ENCODE results near the gene PPFIA3. TPM values are rescaled to one million over a fixed set of nuclear protein-coding genes. Genes with fewer than 3 reads are reported as not detected.
A peak's percentile ranks its signal among the peaks of the same experiment; 100 is the strongest.

Gene PPFIA3
- total RNA-seq, 1 experiment from 2014 or later, result 27.1 TPM

DNA sequence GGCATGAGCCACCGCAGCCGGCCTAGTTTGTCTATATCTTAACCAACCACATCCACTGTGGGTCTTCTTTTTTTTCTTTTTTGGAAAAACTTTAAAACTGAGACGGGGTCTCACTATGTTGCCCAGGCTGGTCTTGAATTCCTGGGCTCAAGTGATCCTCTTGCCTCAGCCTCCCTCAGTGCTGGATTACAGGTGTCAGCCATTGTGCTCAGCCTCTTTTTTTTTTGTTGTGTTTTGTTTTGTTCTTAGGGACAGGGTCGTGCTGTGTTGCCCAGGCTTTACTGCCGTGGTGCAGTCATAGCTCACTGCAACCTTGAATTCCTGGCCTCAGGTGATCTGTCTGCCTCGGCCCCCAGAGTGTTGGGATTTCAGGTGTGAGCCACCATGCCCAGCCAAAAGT, 26.7 kb upstream of the PPFIA3 start:
- H3K27ac ChIP-seq, result no peak overlapping the region
- no peaks in the 10 kb centered on the region for H3K27me3 ChIP-seq
- no peaks in the 10 kb centered on the region for H3K4me1 ChIP-seq
- H3K4me3 ChIP-seq, result no peak overlapping the region
- no peaks in the 10 kb centered on the region for H3K9me3 ChIP-seq (replicated peaks)
- DNase-seq, result no peak
- H3K36me3 ChIP-seq, result peaks cover 73% of the 10 kb centered on the region

- no peaks in the 10 kb centered on the region for H3K4me1 ChIP-seq
- H3K9me3 ChIP-seq (replicated peaks), result no peaks in the 10 kb centered on the region
- H3K27ac ChIP-seq, result no peak overlapping the region
- no peak overlapping the region for H3K4me3 ChIP-seq
- no peak for DNase-seq
- H3K36me3 ChIP-seq, result peaks cover 82% of the 10 kb centered on the region
- H3K27me3 ChIP-seq, result no peaks in the 10 kb centered on the region
These were observed 24.6 kb upstream of the PPFIA3 start for GRCh38 chr19:49094505-49095482.

DNA sequence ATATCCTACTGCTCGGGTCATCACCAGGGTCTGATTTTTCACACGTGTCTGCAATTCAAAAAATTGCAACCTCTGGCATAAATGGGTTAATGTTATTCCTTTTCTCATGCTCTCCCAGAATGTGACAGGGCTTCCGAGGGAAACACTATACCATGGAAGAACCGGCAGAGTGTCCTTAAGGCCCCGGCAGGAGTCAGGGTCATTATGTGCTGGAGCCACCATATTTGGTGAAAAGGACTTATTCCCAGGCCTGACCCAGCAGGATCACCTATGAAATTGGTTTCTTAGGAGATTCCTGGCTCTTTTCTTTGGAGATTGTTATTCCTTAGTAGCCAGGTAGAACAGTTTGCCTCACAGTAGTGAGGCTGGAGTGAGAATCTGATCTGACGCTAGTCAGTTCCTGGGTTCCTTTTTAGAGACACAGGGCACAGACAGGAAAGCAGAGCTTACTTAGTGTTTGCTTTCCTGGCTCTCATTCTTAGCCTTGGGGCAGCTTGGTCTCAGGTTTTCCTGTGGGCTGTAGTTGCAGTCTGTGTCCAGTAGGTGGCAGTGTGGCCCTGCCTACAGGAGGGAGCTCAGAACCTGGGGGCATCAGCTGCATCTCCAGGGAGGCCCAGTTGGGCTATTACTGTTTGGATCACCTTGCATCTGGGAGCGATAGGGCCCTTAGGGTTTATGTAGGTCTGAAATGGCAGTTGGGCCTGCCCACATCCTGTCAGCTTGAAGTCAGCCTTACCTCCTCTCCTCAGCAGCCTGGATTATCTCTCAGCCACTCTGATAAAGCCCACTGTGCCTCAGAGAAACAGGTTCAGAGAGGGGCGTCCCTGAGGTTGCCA, 21.7 kb upstream of the PPFIA3 start:
- H3K4me3 ChIP-seq, result no peak overlapping the region
- no peaks in the 10 kb centered on the region for H3K27me3 ChIP-seq
- no peaks in the 10 kb centered on the region for H3K9me3 ChIP-seq (replicated peaks)
- H3K27ac ChIP-seq, result no peak overlapping the region
- no peaks in the 10 kb centered on the region for H3K4me1 ChIP-seq
- H3K36me3 ChIP-seq, result peaks cover 74% of the 10 kb centered on the region
- peak; percentile 69 to 87 for DNase-seq

- peaks cover 76% of the 10 kb centered on the region for H3K36me3 ChIP-seq
- H3K4me3 ChIP-seq, result no peak overlapping the region
- no peak for DNase-seq
- H3K27me3 ChIP-seq, result no peaks in the 10 kb centered on the region
- H3K27ac ChIP-seq, result no peak overlapping the region
- H3K4me1 ChIP-seq, result no peaks in the 10 kb centered on the region
- H3K9me3 ChIP-seq (replicated peaks), result no peaks in the 10 kb centered on the region
These were observed 20.5 kb upstream of the PPFIA3 start for GRCh38 chr19:49098795-49099194.

DNA sequence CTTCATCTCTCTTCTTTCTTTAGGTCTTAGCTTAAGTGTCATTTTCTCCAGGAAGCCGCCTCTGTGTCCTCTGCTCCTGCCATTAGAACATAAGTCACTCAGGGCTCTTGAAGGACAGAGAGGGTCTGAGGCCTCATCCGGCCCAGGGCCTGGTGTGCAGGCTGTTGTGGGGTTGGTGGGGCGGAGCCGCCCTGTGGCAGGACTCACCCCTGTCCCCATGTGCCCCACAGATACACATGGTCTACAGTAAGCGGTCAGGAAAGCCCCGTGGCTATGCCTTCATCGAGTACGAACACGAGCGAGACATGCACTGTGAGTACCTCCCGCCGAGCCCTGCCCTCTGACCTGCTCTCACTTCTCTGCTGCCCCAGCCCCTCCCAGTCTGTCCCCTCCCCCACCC, 18.2 kb upstream of the PPFIA3 start:
- Histone ChIP-seq H3K36me3 (peaks cover 78% of the 10 kb centered on the region), H3K27me3 (no peaks in the 10 kb centered on the region), H3K27ac (no peak overlapping the region), H3K4me3 (no peak overlapping the region), H3K4me1 (no peaks in the 10 kb centered on the region), H3K9me3 (replicated peaks) (no peaks in the 10 kb centered on the region)
- DNase-seq, result no peak

DNA sequence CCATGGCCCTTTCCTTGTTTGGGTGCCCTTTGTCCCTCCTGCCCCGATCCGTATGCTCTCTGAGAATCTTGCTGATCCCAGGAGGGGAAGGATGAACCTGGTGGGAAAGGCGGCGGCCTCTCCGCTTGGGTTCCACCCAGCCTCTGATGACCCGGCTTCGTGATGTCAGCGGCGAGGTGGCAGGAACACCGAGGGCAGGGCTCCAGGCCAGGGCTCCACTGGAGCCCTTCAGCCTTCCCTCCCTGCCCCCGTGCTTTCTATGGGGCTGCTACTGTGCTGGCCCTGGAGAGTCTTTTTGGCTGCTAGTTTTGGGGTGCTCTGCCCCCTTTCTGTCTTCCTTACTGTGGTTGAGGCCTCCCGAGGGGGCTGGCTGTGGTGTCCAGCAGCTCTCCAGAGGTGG, 17.0 kb upstream of the PPFIA3 start:
- Histone ChIP-seq H3K9me3 (replicated peaks) (no peaks in the 10 kb centered on the region), H3K27me3 (no peaks in the 10 kb centered on the region), H3K36me3 (peaks cover 81% of the 10 kb centered on the region), H3K4me1 (no peaks in the 10 kb centered on the region), H3K27ac (no peak overlapping the region), H3K4me3 (no peak overlapping the region)
- DNase-seq, result no peak

GRCh38 chr19:49103331-49104085, 15.8 kb upstream of the PPFIA3 start:
- DNase-seq, result no peak
- H3K27ac ChIP-seq, result no peak overlapping the region
- no peaks in the 10 kb centered on the region for H3K4me1 ChIP-seq
- no peaks in the 10 kb centered on the region for H3K9me3 ChIP-seq (replicated peaks)
- H3K36me3 ChIP-seq, result peaks cover 79% of the 10 kb centered on the region
- no peaks in the 10 kb centered on the region for H3K27me3 ChIP-seq
- no peak overlapping the region for H3K4me3 ChIP-seq

GRCh38 chr19:49104229-49104864, 15.0 kb upstream of the PPFIA3 start:
- no peak for DNase-seq
- no peaks in the 10 kb centered on the region for H3K4me1 ChIP-seq
- no peaks in the 10 kb centered on the region for H3K27me3 ChIP-seq
- H3K36me3 ChIP-seq, result peaks cover 79% of the 10 kb centered on the region
- H3K9me3 ChIP-seq (replicated peaks), result no peaks in the 10 kb centered on the region; the same call in 1 of the 2 replicates
- H3K4me3 ChIP-seq, result no peak overlapping the region
- no peak overlapping the region for H3K27ac ChIP-seq

DNA sequence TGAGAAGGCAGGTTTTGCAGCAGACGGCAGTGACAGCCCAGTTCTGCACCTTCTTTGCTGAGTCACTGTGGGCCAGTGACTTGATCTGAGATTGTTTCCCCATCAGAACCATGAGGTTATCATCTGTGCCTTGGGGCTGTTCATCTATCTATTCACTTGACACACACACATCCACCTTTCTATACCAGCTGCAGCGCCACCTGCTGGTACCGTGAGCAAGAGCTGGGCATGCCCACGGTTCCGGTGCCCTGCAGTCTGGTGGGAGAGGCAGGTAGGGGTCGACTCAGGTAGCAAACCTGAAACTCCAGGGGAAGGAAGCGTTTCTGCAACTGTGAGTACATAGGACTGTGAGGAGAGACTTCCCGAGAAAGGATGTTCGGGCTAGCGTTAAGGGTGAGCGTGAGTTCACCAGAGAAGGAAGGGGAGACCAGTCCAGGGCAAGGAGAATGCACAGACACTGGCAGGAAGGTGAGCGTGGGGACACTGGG, 12.7 kb upstream of the PPFIA3 start:
- Histone ChIP-seq H3K4me3 (no peak overlapping the region), H3K27ac (no peak overlapping the region), H3K4me1 (no peaks in the 10 kb centered on the region), H3K9me3 (replicated peaks) (no peaks in the 10 kb centered on the region; the same call in 1 of the 2 replicates), H3K36me3 (peaks cover 65% of the 10 kb centered on the region), H3K27me3 (no peaks in the 10 kb centered on the region)
- DNase-seq, result peak in 1 of 2 experiments; percentile 52

DNA sequence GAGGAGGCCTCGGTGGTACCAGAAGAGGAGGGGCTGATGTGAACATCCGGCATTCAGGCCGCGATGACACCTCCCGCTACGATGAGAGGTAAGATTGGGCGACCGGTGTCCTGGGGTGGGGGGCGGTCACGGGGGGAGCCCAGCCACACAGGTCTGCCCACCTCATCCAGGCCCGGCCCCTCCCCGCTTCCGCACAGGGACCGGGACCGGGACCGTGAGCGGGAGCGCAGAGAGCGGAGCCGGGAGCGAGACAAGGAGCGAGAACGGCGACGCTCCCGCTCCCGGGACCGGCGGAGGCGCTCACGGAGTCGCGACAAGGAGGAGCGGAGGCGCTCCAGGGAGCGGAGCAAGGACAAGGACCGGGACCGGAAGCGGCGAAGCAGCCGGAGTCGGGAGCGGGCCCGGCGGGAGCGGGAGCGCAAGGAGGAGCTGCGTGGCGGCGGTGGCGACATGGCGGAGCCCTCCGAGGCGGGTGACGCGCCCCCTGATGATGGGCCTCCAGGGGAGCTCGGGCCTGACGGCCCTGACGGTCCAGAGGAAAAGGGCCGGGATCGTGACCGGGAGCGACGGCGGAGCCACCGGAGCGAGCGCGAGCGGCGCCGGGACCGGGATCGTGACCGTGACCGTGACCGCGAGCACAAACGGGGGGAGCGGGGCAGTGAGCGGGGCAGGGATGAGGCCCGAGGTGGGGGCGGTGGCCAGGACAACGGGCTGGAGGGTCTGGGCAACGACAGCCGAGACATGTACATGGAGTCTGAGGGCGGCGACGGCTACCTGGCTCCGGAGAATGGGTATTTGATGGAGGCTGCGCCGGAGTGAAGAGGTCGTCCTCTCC, 11.5 kb upstream of the PPFIA3 start:
- H3K4me1 ChIP-seq, result no peaks in the 10 kb centered on the region
- no peak overlapping the region for H3K4me3 ChIP-seq
- DNase-seq, result no peak
- H3K27me3 ChIP-seq, result no peaks in the 10 kb centered on the region
- H3K9me3 ChIP-seq (replicated peaks), result no peaks in the 10 kb centered on the region; the same call in 1 of the 2 replicates
- peaks cover 57% of the 10 kb centered on the region for H3K36me3 ChIP-seq
- no peak overlapping the region for H3K27ac ChIP-seq

- Histone ChIP-seq H3K36me3 (peaks cover 47% of the 10 kb centered on the region), H3K4me3 (no peak overlapping the region), H3K27me3 (no peaks in the 10 kb centered on the region), H3K4me1 (no peaks in the 10 kb centered on the region), H3K27ac (no peak overlapping the region), H3K9me3 (replicated peaks) (no peaks in the 10 kb centered on the region; the same call in 1 of the 2 replicates)
- no peak for DNase-seq
These were observed 10.3 kb upstream of the PPFIA3 start for GRCh38 chr19:49109051-49109450.

DNA sequence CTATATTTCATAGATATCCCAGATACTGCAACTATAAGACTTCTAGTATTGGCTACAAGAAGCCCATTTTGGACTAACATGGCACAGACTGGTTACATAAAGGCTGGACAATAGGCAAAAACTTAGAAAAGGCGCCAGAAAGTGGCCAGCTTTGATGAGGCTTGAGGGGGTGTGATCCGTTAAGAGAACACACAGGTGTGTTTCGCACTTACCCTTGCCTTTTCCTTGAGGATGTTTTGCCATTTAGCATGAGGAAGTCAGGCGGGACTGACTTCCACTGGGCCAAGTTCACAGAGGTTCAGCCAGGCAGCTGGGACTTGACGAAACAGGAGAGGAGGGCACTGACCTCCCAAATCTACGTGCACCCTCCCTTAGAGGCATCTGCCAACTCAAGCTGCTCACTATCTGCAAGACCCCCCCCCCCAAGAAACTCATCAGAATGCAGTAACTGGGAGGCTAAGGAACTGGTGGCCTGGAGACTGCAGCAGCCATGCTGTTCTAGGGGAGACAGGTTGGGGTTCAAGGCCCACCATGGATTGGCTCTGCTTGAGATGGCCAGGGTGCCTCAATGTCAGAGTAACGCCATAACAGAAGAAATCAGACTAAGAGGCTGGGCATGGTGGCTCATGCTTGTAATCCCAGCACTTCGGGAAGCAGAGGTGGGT, 9.6 kb upstream of the PPFIA3 start:
- Histone ChIP-seq H3K27ac (no peak overlapping the region), H3K36me3 (peaks cover 43% of the 10 kb centered on the region)
- no peak for DNase-seq

DNA sequence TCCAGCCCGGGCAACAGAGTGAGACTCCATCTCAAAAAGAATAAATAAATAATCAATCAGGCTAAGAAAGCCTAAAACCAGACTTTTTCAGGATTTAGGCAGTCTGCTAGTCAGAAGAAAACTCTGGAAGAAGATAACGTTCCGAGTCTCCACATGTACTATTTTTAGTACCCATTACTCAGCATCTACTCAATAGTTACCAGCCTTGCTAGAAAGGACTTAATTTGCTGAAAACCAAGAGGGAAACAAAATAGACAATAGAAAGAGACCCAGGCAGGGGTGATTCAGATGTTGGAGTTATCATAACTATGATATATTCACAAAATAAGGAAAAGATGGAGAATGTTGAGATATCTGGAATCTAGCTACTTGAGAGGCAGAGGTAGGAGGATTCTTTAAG, 8.8 kb upstream of the PPFIA3 start:
- no peak for DNase-seq
- H3K4me3 ChIP-seq, result no peak overlapping the region
- H3K27ac ChIP-seq, result no peak overlapping the region
- no peaks in the 10 kb centered on the region; the same call in 1 of the 2 replicates for H3K9me3 ChIP-seq (replicated peaks)
- H3K4me1 ChIP-seq, result 0 out of 2 replicates have a peak, but pooled peaks cover 4% of the 10 kb centered on the region
- peaks cover 36% of the 10 kb centered on the region for H3K36me3 ChIP-seq
- H3K27me3 ChIP-seq, result no peaks in the 10 kb centered on the region

More for the DNA sequence above, 9.6 kb upstream of the PPFIA3 start:
- Histone ChIP-seq H3K4me1 (no peaks in the 10 kb centered on the region), H3K27me3 (no peaks in the 10 kb centered on the region), H3K9me3 (replicated peaks) (no peaks in the 10 kb centered on the region; the same call in 1 of the 2 replicates), H3K4me3 (no peak overlapping the region)
